PC-3 (cell line): ENCODE data around the gene ITGB1.

Source experiments
- CTCF ChIP-seq: fragments of 300-600 bp; sonication (generic); conservative IDR thresholded peaks from 2 replicates; pipeline ENCODE4 v1.5.1; 2017; ENCODE audit warnings: antibody characterized with exemption, low read depth, mild to moderate bottlenecking, low read length
- EZH2 ChIP-seq: fragments of 300-600 bp; sonication (generic); IDR thresholded peaks from one replicate; pipeline ENCODE4 v1.6.1; 2017; ENCODE audit warnings: antibody characterized with exemption, mild to moderate bottlenecking, low read length; ENCODE audit not compliant: unreplicated experiment

- TF ChIP-seq CTCF (no peak), EZH2 (no peak)
Observed at GRCh38 chr10:32909456-32909855, 48.6 kb downstream of the ITGB1 start.
